HG02981 (cell line): ENCODE results near the gene PLXDC1.
"Not testable (repeated sequence)": the region's sequence is repeated elsewhere in the genome, so short reads cannot be mapped to it uniquely, and the experiment has no call there.

Experiments
- ATAC-seq: cut with Tn5 transposase; IDR thresholded peaks from one replicate; pipeline ENCODE4 v1.9.1; 2021; ENCODE audit warnings: mild to moderate bottlenecking, moderate library complexity; ENCODE audit not compliant: unreplicated experiment

Gene PLXDC1

DNA sequence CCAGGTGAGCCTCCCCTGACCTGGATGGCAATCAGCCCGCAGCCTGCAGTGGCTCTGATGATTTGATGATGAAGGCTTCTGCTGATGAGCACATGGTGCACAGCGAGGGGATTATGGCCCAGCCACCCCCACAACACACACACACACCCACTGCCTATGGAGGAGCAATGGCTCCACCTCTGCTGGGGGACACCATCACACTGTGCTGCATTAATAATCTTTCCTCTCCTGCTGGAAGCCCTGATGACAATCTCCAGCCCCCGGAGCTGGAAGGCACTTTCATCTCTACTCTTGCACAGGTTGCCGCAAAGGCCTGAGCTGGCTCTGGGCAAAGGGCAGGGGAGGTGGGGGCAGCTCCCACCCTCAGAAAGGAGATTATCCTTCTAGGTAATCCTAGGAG lies 79.9 kb downstream of the PLXDC1 start:
- ATAC-seq = no peak

DNA sequence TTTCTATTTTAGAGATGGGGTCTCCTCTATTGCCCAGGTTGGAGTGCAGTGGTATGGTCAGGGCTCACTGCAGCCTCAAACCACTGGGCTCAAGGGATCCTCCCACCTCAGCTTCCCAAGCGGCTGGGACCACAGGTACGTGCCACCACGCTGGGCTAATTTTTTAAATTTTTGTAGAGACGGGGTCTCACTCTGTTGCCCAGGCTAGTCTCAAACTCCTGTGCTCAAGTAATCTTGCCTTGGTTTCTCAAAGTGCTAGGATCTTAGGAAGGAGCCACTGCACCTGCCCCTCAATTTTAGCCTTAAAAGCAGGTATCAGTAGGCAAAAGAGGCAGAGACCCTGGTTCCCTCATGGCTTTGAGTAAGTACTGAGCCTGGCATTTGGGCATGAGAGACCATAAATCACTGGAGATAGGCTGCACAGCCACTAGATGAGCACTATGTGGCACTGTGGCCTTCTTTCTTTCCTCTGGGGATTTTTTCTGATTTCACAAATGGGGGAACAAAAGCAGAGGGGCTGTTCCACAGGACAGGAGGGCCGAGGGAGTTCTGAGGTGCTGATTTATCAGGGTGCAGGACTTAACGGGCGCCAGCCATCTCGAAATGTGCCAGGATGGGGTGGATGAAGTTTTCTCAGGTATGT lies 82.2 kb downstream of the PLXDC1 start:
- ATAC-seq = no peak

DNA sequence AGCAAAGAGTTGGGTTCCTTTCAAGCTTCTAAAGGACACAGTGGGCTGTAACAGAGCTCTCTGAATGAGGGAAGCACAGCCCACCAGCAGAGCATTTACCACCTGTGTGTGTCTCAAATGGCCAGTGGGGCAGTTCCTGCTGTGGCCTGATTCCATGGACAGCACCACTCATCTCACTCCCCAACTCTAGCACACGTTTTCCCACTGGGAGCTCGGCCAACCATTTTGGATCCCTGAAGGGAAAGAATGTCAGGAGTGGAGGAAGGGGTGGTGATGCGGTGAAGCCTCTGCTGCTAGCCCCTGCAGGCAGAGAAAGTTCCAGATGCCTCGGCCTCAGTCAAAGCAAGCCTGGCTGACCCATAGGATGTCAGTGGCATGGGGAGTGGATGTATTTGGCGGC lies 86.6 kb downstream of the PLXDC1 start:
- no peak for ATAC-seq

DNA sequence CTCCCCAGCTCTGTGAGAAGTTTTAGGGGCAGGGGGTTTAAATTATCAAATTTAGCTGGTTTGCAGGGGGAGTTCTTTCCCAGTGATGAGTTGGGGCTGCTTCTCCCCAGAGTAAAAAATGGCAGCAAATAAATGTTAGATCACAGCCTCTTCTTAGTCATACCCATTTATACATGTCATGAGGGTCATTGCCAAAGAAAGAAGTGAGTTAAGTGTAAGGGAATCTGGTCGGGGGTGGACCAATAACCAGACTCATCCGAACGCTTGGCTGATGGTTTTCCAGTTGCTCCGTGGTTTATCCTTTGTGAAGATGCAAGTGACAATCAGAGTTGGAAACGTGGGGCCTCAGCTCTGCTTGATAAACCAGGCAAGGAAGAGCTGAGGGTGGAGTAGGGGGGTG lies 87.1 kb downstream of the PLXDC1 start:
- ATAC-seq = no peak

DNA sequence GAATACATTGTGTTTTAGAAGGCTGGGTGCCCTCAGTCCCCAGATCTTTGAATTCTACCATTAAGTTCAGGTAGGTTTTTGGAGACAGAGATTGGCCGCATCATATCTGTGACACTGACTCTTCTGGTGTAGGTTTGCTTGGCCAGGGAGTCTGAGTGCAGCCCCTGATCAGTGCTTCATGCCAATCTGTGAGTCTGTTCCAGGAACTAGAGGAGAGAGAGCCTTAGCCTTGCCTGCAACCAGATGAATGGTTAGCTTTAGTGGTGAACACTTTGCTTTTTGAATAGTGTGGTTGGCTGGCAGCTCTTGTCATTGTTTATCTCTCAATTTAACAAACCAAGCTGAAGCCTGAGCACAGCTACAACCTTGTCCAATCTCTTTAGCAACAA lies 87.8 kb downstream of the PLXDC1 start:
- ATAC-seq = no peak

DNA sequence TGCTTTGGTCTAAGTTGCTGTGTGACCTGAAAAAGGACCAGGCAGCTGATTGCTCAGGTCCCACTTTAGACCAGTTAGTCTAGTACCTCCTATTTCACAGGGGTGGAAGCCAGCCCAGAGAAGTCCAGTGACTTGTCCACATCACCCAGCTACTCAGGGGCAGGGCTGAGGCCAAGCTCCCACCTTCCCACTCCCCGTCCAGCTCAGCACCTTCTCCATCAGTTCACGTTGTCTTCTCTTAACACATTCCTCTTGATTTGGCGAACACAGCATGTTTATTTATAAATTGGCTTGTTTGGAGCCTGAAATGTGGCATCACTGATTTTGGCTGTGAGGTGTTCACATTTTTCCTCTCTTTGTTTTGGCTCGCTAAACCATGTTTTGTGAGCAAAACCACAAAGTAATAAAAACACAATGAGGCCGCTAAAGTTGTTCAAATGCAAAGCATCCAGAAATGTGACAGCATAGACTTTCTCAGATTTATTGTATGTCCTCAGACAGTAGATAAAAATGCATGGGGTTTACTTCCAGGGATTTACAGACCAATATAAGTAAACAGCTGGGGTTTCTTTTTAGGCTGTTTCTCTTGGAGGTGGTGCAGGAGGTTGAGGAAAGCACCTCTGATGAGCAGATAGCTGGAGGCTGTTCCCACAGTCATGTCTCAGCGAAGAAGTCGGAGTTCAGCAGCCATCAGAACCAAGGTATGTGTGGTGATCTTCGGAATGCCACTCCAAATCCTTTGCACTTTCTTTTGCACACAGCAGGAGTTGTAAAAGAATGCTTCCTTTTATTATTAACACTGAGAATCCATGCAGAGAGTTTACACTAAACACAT lies 88.4 kb downstream of the PLXDC1 start:
- ATAC-seq = no peak

DNA sequence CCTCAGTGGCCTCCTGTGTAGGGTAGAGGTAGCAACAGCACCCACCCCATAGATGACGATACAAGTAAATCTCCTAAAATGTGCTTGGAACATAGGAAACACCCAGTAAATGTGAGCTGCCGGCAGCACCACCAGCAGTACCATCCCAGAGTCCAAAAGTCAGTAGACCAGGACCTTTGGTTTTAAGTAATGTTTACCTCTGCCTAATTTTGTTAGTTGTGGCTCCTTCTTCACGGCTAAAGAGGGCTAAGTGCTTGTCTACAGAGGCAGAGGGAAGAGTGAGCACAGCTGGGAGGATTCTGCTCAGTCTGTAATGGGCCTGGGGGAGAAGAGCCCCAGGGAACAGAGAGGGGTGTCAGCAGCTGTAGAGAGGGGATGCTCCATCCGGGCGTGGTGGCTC lies 92.9 kb downstream of the PLXDC1 start:
- no peak for ATAC-seq

DNA sequence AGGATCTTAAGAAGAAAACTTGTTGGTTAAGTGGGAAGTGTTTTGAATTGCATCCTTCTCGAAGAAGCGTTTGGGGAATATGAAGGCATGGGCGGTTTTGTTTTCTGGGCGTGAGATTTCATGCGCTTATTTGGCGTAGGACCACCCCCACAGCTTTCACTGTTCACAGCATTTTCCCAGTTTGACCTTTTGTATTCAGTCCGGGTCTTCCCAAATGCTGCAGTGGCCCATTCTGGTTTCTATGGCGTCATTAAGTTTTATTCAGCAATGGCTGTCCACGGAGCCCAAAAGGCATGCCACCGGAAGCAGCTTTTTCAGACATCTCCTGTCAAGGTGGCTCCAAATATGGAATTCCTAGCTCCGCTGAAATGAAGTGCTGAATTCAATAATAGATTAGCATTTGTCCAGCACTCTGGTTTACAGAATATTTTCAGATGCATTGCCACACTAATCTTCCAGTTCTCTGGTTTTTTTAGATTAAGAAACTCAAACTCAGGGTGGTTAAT lies 93.7 kb downstream of the PLXDC1 start:
- ATAC-seq = no peak

DNA sequence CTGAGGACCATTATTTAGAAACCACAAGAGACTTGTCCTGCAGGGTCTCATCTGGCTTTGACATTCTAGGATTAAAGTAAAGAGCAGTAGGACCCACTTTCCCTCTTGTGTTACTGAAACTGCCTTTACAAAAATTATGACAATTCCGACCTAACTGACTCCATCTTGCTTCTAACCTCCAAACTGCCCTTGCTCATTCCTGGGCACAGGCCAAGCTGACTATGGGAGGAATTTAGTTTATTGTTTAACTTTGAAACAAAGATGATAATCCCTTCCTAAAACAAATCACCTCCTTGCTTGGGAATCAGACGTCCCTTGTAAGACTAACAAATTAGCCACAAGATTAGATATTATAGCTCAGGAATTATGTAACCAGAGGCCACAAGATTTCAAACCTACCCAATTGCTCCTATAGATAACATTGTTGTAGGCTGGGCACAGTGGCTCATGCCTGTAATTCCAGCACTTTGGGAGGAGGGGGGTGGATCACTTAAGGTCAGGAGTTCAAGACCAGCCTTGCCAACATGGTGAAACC lies 97.3 kb downstream of the PLXDC1 start:
- ATAC-seq = no peak

DNA sequence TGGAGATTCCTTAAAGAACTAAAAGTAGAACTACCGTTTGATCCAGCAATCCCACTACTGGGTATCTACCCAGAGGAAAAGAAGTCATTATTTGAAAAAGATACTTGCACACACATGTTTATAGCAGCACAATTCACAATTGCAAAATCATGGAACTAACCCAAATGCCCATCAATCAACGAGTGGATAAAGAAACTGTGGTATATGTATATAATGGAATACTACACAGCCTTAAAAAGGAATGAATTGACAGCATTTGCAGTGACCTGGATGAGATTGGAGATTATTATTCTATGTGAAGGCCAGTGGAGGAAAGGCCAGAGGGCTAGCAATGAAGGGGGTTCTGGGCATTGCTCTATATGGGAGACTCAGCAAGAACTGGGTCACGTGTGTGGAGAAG lies 99.0 kb downstream of the PLXDC1 start:
- not testable (repeated sequence) for ATAC-seq

DNA sequence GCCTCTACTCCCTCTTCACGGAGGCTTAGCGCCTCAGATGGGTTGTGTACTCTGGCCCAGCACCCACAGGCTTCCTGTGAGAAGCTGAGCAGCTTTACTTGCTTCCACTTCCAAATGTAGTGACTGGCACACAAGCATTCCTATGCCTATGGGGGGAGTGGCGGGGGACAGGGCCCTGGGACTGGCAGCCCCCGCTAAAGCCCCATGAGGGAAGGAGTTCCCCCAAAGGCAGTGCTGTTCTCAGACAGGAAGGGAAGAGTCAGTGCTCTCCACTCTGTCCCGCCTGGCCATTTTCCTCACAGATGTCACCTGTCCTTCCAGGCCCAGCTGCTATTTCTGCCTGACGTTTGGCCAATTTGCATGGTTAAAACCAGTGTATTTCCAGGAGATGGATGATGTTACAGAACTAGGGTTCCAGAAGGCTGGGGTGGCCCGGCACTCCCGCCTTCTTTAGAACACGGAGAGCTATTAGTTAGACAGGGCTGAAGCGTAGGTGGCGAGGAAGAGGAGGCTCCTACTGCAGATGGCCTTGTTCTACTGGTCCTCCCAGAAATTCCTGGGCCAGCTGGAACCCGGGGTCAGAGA lies 100.3 kb downstream of the PLXDC1 start:
- ATAC-seq = no peak

DNA sequence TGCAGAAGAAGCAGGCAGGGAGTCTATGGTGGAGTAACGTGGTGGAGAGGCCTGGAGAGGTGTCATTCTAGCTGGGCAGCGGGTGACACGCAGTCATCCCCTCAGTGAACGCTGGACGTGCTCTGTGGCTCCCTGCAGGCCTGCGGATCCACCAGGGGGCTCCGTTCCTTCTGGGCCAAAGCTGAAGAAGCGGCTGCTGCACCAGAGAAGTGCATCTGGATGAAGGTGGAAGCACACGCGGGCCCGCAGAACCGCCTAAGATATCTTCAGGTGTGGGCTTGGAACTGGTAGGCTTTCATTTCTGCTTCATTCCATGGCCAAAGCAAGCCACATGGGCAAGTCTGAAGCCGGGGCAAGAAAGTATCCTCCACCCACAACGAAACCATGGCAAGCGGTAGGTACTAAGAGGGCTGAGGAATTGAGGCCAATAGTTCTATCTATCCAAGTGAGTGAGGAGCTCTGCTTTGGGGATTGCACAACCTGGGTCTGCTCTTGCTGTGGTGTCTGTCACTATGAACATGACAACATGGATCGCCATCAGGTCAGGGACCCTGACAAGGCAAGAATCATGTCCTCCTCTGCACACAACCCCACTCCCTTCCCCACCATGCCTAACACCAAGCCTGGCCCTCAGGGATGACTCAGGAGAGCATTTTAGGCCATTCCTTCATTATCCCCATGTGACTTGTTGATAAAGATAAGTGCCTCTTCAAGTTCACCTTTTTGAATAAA lies 105.3 kb downstream of the PLXDC1 start:
- no peak for ATAC-seq

DNA sequence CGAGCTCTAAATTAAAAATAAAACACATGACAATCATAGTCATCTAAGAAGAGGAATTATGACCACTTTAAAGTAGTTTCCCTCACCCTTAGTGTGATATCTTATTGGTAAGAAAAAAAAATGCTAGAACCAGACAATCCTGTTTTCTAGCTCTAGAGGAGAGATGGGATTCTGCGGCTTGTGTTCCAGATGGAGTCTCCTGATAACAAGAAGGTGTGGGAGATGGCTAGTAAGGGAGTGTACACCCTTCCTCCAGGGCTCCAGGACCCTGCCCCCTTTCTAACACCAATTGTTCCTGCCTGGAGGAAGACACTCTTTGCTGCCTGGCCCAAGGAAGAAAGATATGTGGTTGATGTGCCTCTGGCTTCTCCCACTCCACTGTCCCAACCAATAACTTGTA lies 115.4 kb downstream of the PLXDC1 start:
- no peak for ATAC-seq

DNA sequence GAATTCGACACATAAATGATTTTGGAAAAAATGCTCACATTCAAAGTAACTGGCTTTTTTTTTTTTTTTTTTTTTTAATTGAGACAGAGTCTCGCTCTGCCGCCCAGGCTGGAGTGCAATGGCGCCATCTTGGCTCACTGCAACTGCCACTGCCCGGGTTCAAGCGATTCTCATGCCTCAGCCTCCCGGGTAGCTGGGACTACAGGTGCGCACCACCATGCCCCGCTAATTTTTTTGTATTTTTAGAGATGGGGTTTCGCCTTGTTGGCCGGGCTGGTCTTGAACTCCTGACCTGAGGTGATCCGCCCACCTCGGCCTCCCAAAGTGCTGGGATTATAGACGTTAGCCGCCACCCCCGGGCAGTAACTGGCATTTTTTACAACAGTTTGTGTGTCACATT lies 115.9 kb downstream of the PLXDC1 start:
- ATAC-seq = not testable (repeated sequence)

DNA sequence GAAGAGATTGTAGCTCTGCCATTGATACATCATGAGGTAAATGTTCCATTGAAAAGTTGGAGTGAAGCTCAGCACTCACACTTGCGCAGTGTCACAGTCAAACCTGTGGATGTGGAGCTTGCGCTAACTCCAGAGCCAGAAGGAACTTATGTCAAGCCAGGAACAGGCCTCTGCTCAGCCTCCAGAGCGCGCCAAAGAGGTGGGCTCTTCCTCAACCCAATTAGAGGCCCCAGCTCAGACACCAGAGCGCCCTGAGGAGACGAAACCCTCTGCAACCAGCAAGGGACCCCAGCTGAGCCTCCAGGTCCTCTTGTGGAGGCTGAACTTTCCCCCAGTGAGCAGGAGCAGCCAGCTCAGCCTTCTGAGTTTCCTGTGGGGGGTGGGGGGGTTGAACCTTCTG lies 122.7 kb downstream of the PLXDC1 start:
- no peak for ATAC-seq

DNA sequence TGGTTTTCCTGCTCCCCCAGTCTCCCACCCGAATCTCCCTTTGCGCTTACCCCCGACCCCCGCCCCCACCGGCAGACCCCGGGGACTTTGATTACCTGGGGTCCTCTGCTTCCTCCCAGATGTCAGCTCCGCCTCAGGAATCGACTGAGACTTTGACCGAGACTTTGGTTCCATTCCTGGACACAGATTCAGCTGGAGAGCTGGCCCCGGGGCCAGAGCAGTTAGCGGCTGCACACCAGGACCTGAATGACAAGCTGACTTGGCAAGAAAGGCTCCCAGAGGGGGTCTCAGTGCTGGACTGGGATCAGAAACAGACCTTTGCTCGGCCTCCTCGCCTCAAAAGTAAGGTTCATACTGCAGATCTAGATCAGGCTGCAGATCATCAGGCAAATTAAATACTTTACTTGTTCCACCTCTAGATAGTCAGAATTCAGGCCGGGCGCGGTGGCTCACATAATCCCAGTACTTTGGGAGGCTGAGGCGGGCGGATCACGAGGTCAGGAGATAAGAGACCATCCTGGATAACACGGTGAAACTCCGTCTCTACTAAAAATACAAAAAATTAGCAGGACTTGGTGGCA lies 123.9 kb downstream of the PLXDC1 start:
- ATAC-seq = no peak

DNA sequence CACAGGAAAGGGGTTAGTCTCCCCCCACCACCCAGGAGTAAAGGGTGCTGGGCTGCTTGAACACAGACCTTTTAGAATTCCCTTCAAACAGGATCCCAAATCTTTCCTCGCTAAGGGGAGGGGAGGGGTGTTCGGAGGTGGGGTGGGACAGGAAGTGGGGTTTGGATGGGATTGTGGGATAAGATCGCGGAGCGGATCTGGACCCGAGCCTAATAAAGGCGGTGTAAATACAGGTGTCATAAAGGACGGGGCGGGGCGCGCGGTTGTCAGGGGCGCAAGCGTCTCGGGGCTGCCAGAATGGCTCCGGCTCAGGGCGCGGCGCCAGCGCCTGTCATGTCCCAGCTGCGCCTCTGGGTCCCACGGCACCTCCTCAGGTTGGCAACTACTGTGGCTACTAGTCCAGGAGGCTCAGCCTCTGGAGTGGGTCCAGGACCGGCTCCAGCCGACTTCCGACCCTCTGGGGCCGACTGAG lies 124.4 kb downstream of the PLXDC1 start:
- ATAC-seq = no peak

DNA sequence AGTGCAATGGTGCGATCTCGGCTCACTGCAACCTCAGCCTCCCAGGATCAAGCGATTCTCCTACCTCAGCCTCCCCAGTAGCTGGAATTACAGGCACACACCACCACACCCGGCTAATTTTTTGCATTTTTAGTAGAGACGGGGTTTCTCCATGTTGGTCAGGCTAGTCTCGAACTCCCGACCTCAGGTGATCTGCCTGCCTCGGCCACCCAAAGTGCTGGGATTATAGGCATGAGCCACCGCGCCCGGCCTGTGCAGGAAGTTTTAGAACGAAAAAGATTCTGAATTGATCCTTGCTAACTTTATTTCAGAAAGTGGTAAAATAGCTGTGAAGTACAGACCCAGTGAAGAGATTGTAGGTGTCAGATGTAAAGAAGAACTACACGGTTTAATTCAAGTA lies 125.1 kb downstream of the PLXDC1 start:
- ATAC-seq = not testable (repeated sequence)

DNA sequence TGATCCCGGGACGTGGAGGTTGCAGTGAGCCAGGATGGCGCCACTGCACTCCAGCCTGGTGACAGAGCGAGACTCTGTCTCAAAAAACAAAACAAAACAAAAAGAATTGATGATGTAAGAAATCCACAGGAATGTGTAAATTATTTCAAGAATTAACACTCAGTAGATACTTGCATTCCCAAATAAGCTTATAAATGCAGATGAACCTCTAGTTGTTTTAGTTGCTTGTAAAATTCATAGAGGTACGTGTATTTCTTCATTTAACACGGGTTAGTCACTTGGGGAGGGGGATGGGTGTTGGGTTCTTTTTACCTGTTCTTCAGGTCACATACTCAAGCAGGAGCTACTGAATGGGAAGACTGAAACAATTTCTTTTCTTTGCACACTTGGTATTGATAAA lies 128.5 kb downstream of the PLXDC1 start:
- no peak for ATAC-seq

DNA sequence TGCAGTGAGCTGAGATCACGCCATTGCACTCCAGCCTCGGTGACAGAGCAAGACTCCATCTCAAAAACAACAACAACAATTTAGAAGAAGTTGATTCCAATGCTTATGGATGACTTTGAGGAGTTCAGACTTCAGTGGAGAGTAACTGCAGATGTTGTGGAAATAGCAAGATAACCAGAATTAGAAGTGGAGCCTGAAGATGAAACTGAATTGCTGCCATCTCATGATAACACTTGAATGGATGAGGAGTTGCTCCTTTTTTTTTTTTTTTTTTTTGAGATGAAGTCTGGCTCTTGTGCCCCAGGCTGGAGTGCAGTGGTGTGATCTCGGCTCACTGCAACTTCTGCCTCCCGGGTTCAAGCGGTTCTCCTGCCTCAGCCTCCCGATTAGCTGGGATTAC lies 131.4 kb downstream of the PLXDC1 start:
- ATAC-seq = not testable (repeated sequence)
